GM23338 (cell line): Measurements from ENCODE around the gene CIAPIN1. TPM values are rescaled to one million over a fixed set of nuclear protein-coding genes. Genes with fewer than 3 reads are reported as not detected.

Experiments
- ATAC-seq: fragments of 200-7000 bp; cut with Tn5 transposase; 3 replicates; pipeline ENCODE4 v1.9.1; 2020
- DNase-seq: peaks from one replicate; pipeline ENCODE4 v3.0.0-alpha.2; 2015; ENCODE audit warnings: low spot score
- H2AFZ ChIP-seq: fragments of 200-600 bp; sonication (generic); 2 replicates; pipeline ENCODE4 v1.8.0; 2016; ENCODE audit warnings: antibody characterized with exemption, mild to moderate bottlenecking, moderate library complexity
- H3F3A ChIP-seq: fragments of 200-600 bp; sonication (generic); replicated peaks from 2 replicates; pipeline ENCODE4 v1.8.0; 2017; ENCODE audit warnings: antibody characterized with exemption, mixed run types, low read depth
- H3K27ac ChIP-seq: fragments of 200-600 bp; sonication (generic); 2 replicates; pipeline ENCODE4 v1.6.1; 2016; ENCODE audit warnings: low read depth
- H3K27me3 ChIP-seq: fragments of 200-600 bp; sonication (generic); 2 replicates; pipeline ENCODE4 v1.8.0; 2016; ENCODE audit warnings: mild to moderate bottlenecking, mixed run types, moderate library complexity; ENCODE audit not compliant: insufficient read depth
- H3K36me3 ChIP-seq: fragments of 200-600 bp; sonication (generic); 2 replicates; pipeline ENCODE4 v1.8.0; 2016; ENCODE audit warnings: mild to moderate bottlenecking; ENCODE audit not compliant: insufficient read depth
- H3K4me1 ChIP-seq: fragments of 200-600 bp; sonication (generic); 2 replicates; pipeline ENCODE4 v1.8.0; 2016; ENCODE audit warnings: mild to moderate bottlenecking, moderate library complexity; ENCODE audit not compliant: insufficient read depth
- H3K4me2 ChIP-seq: fragments of 200-600 bp; sonication (generic); 2 replicates; pipeline ENCODE4 v1.7.1; 2017; ENCODE audit warnings: mixed run types
- H3K4me3 ChIP-seq: fragments of 200-600 bp; sonication (generic); 2 replicates; pipeline ENCODE4 v1.6.1; 2016; ENCODE audit warnings: mixed run types
- H3K79me2 ChIP-seq: fragments of 200-600 bp; sonication (generic); replicated peaks from 2 replicates; pipeline ENCODE4 v1.8.0; 2017; ENCODE audit warnings: mild to moderate bottlenecking; ENCODE audit not compliant: insufficient read depth
- H3K9me2 ChIP-seq: fragments of 200-600 bp; sonication (generic); 2 replicates; pipeline ENCODE4 v1.8.0; 2017; ENCODE audit not compliant: insufficient read depth
- H4K20me1 ChIP-seq: fragments of 200-600 bp; sonication (generic); replicated peaks from 2 replicates; pipeline ENCODE4 v1.8.0; 2017; ENCODE audit warnings: mild to moderate bottlenecking; ENCODE audit not compliant: insufficient read depth
- H3K27ac Mint-ChIP-seq: 2 replicates; pipeline ENCODE4 v1.8.0; 2020; ENCODE audit warnings: inconsistent platforms, mild to moderate bottlenecking, moderate library complexity, mixed read lengths
- H3K27me3 Mint-ChIP-seq: 3 replicates; pipeline ENCODE4 v1.8.0; 2022; ENCODE audit warnings: low read depth, mild to moderate bottlenecking, moderate library complexity, mixed read lengths, inconsistent platforms; ENCODE audit not compliant: insufficient read depth, poor library complexity
- H3K36me3 Mint-ChIP-seq: 3 replicates; pipeline ENCODE4 v1.8.0; 2021; ENCODE audit warnings: low read depth, mild to moderate bottlenecking, inconsistent platforms, moderate library complexity, mixed read lengths
- H3K4me1 Mint-ChIP-seq: 3 replicates; pipeline ENCODE4 v1.8.0; 2020; ENCODE audit warnings: mild to moderate bottlenecking, inconsistent platforms, mixed read lengths
- H3K4me3 Mint-ChIP-seq: 3 replicates; pipeline ENCODE4 v1.8.0; 2021; ENCODE audit warnings: moderate library complexity, mild to moderate bottlenecking, inconsistent platforms, mixed read lengths
- H3K9me3 Mint-ChIP-seq: 3 replicates; pipeline ENCODE4 v1.8.0; 2020; ENCODE audit warnings: moderate library complexity, mild to moderate bottlenecking, inconsistent platforms, mixed read lengths
- CREB1 ChIP-seq: fragments of 250-450 bp; sonication (Bioruptor Pico); IDR thresholded peaks from 2 replicates; pipeline ENCODE4 v1.5.0; 2020; ENCODE audit warnings: low read depth, mild to moderate bottlenecking, moderate library complexity
- CTCF ChIP-seq, 2 experiments: fragments of 200-600 bp in 1 of 2; sonication (generic) in 1 of 2; conservative IDR thresholded peaks; 2 replicates each; pipeline versions ENCODE4 v1.5.1 to v1.6.1; 2016 to 2017; ENCODE audit warnings: antibody characterized with exemption in 2 of 2, low read depth in 2 of 2, mild to moderate bottlenecking in 2 of 2, moderate library complexity in 1 of 2
- ETS1 ChIP-seq: IDR thresholded peaks from 2 replicates; pipeline ENCODE4 v1.6.1; 2016; ENCODE audit warnings: antibody characterized with exemption
- EZH2 ChIP-seq: fragments of 200-600 bp; sonication (generic); IDR thresholded peaks from one replicate; pipeline ENCODE4 v1.8.0; 2017; ENCODE audit warnings: antibody characterized with exemption, mild to moderate bottlenecking, low read depth; ENCODE audit not compliant: unreplicated experiment
- EZH2phosphoT487 ChIP-seq: fragments of 200-600 bp; sonication (generic); IDR thresholded peaks from one replicate; pipeline ENCODE4 v1.8.1; 2018; ENCODE audit warnings: antibody characterized with exemption; ENCODE audit not compliant: unreplicated experiment
- JUNB ChIP-seq: IDR thresholded peaks from one replicate; pipeline ENCODE4 v1.6.1; 2016; ENCODE audit warnings: antibody characterized with exemption; ENCODE audit not compliant: unreplicated experiment
- NANOG ChIP-seq: IDR thresholded peaks from 2 replicates; pipeline ENCODE4 v1.6.1; 2016; ENCODE audit warnings: antibody characterized with exemption, borderline replicate concordance
- POLR2AphosphoS5 ChIP-seq: IDR thresholded peaks from 2 replicates; pipeline ENCODE4 v1.6.1; 2016; ENCODE audit warnings: antibody characterized with exemption, low read depth
- REST ChIP-seq: IDR thresholded peaks from one replicate; pipeline ENCODE4 v1.6.1; 2018; ENCODE audit warnings: antibody characterized with exemption; ENCODE audit not compliant: unreplicated experiment
- STAT1 ChIP-seq: IDR thresholded peaks from one replicate; pipeline ENCODE4 v1.6.1; 2016; ENCODE audit warnings: antibody characterized with exemption; ENCODE audit not compliant: unreplicated experiment
- ZNF114 ChIP-seq: fragments of 250-450 bp; sonication (Bioruptor Pico); IDR thresholded peaks from 2 replicates; pipeline ENCODE4 v1.5.0; 2020; ENCODE audit warnings: mild to moderate bottlenecking, moderate library complexity
- ZNF331 ChIP-seq: fragments of 250-450 bp; sonication (Bioruptor Pico); IDR thresholded peaks from 2 replicates; pipeline ENCODE4 v1.5.0; 2020; ENCODE audit warnings: low read depth, mild to moderate bottlenecking, moderate library complexity
- ZNF462 ChIP-seq: fragments of 250-450 bp; sonication (Bioruptor Pico); IDR thresholded peaks from 2 replicates; pipeline ENCODE4 v1.5.0; 2020; ENCODE audit warnings: mild to moderate bottlenecking, moderate library complexity
- polyA plus RNA-seq: library from polyadenylated mRNA; unstranded; fragments of >200 nt; fragmentation: Nextera tagmentation; extraction: Ambion mirVana; gene quantifications from 2 replicates; pipeline ENCODE4 v1.2.1, GENCODE V29; 2016
- total RNA-seq: library from RNA; depleted of rRNA; stranded (reverse); fragments of >200 nt; shearing (Covaris generic); gene quantifications from 2 replicates; pipeline ENCODE4 v1.2.3, GENCODE V29; 2014

CIAPIN1 gene
- total and polyA plus RNA-seq, 2 experiments from 2014 or later, result 36.5 to 75.4 TPM

GRCh38 chr16:57435838-57436237 lies 11.3 kb downstream of the CIAPIN1 start (continued):
- TF ChIP-seq NANOG (no peak), JUNB (no peak), EZH2phosphoT487 (no peak), CREB1 (CRISPR knock-in tag) (no peak), POLR2AphosphoS5 (no peak), ZNF114 (no peak), ZNF331 (CRISPR knock-in tag) (no peak), STAT1 (no peak), EZH2 (no peak)

GRCh38 chr16:57434003-57434402 lies 13.2 kb downstream of the CIAPIN1 start:
- no peak overlapping the region for H2AFZ ChIP-seq
- H3K27me3 Mint-ChIP-seq, result no peaks in the 10 kb centered on the region
- no peaks in the 10 kb centered on the region for H3K27me3 ChIP-seq
- no peaks in the 10 kb centered on the region for H3F3A ChIP-seq
- H3K4me3 Mint-ChIP-seq, result no peak overlapping the region
- H3K9me3 Mint-ChIP-seq, result no peaks in the 10 kb centered on the region; the same call in 2 of the 3 replicates
- H3K9me2 ChIP-seq, result no peaks in the 10 kb centered on the region
- H3K4me3 ChIP-seq, result no peak overlapping the region
- DNase-seq (no peak), ATAC-seq (no peak)
- H3K4me1 Mint-ChIP-seq, result no peaks in the 10 kb centered on the region
- H3K27ac Mint-ChIP-seq, result no peak overlapping the region
- H3K36me3 Mint-ChIP-seq, result peaks cover 76% of the 10 kb centered on the region
- peaks cover 7% of the 10 kb centered on the region for H4K20me1 ChIP-seq
- peaks cover 65% of the 10 kb centered on the region for H3K36me3 ChIP-seq
- H3K4me1 ChIP-seq, result no peaks in the 10 kb centered on the region
- H3K79me2 ChIP-seq, result no peaks in the 10 kb centered on the region
- no peak overlapping the region for H3K27ac ChIP-seq
- H3K4me2 ChIP-seq, result no peak overlapping the region
- TF ChIP-seq EZH2phosphoT487 (no peak), ZNF114 (no peak), STAT1 (no peak), EZH2 (no peak), CREB1 (CRISPR knock-in tag) (no peak), ZNF331 (CRISPR knock-in tag) (no peak), JUNB (no peak), ZNF462 (no peak), POLR2AphosphoS5 (no peak), ETS1 (no peak), CTCF (conservative IDR thresholded peaks at IDR 0.05; ENCODE audit: low read depth in 2 of 2) (no peak), REST (no peak)
